Measurements from ENCODE around the gene BUD23.
"Not testable (repeated sequence)": the region's sequence is repeated elsewhere in the genome, so short reads cannot be mapped to it uniquely, and the experiment has no call there.

BUD23 gene

GRCh38 chr7:73668103-73668885, 15.1 kb upstream of the BUD23 start:
- DNase-seq (ENCODE audit: low read depth, low spot score): peak; percentile 39

- peak; percentile 23 for DNase-seq (ENCODE audit: low read depth, low spot score)
These were observed 14.5 kb upstream of the BUD23 start for GRCh38 chr7:73668886-73669230.

- DNase-seq (ENCODE audit: low read depth, low spot score): no peak
These were observed 14.1 kb upstream of the BUD23 start for GRCh38 chr7:73669288-73669701.

GRCh38 chr7:73669858-73670385, 13.5 kb upstream of the BUD23 start:
- no peak for DNase-seq (ENCODE audit: low read depth, low spot score)

- no peak for DNase-seq (ENCODE audit: low read depth, low spot score)
These were observed 12.1 kb upstream of the BUD23 start for GRCh38 chr7:73671322-73671661.

GRCh38 chr7:73671857-73672445, 11.4 kb upstream of the BUD23 start:
- DNase-seq (ENCODE audit: low read depth, low spot score): no peak

- no peak for DNase-seq (ENCODE audit: low read depth, low spot score)
These were observed 8.8 kb upstream of the BUD23 start for GRCh38 chr7:73674468-73675124.

- DNase-seq (ENCODE audit: low read depth, low spot score): not testable (repeated sequence)
These were observed 7.3 kb upstream of the BUD23 start for GRCh38 chr7:73676062-73676461.

- no peak for DNase-seq (ENCODE audit: low read depth, low spot score)
These were observed 4.5 kb upstream of the BUD23 start for GRCh38 chr7:73678862-73679261.

- DNase-seq (ENCODE audit: low read depth, low spot score): no peak
These were observed 3.7 kb upstream of the BUD23 start for GRCh38 chr7:73679709-73680108.

GRCh38 chr7:73680501-73680900, 2.9 kb upstream of the BUD23 start:
- no peak for DNase-seq (ENCODE audit: low read depth, low spot score)

- peak; percentile 79 for DNase-seq (ENCODE audit: low read depth, low spot score)
These were observed 2.4 kb upstream of the BUD23 start for GRCh38 chr7:73681031-73681430.

- no peak for DNase-seq (ENCODE audit: low read depth, low spot score)
These were observed 697 bp upstream of the BUD23 start for GRCh38 chr7:73682745-73683055.

- DNase-seq (ENCODE audit: low read depth, low spot score): no peak
These were observed 644 bp downstream of the BUD23 start for GRCh38 chr7:73683788-73684693.

- no peak for DNase-seq (ENCODE audit: low read depth, low spot score)
These were observed 1.9 kb downstream of the BUD23 start for GRCh38 chr7:73685311-73685710.

GRCh38 chr7:73688288-73688687, 4.9 kb downstream of the BUD23 start:
- no peak for DNase-seq (ENCODE audit: low read depth, low spot score)

- DNase-seq (ENCODE audit: low read depth, low spot score): no peak
These were observed 7.2 kb downstream of the BUD23 start for GRCh38 chr7:73690646-73691045.

GRCh38 chr7:73696372-73696771, 13.0 kb downstream of the BUD23 start:
- no peak for DNase-seq (ENCODE audit: low read depth, low spot score)

GRCh38 chr7:73698410-73698809, 15.0 kb downstream of the BUD23 start:
- DNase-seq (ENCODE audit: low read depth, low spot score): no peak

- DNase-seq (ENCODE audit: low read depth, low spot score): no peak
These were observed 16.1 kb downstream of the BUD23 start for GRCh38 chr7:73699370-73700068.

GRCh38 chr7:73700069-73700423, 16.6 kb downstream of the BUD23 start:
- no peak for DNase-seq (ENCODE audit: low read depth, low spot score)
